ENCODE results near the gene ZMIZ2. TPM values are rescaled to one million over a fixed set of nuclear protein-coding genes. Genes with fewer than 3 reads are reported as not detected.

Gene ZMIZ2
- total and polyA plus RNA-seq, 2 of the 8 experiments (the other 6 are each of a cell fraction or from before 2014, with no cell fraction given): 24.4 to 66.4 TPM

- TF ChIP-seq KDM4A (IDR thresholded peaks at IDR 0.05; ENCODE audit: low read depth, low read length, severe bottlenecking) (no peak), FOSL1 (IDR thresholded peaks at IDR 0.05; ENCODE audit: insufficient read depth, low read depth, low read length) (no peak)
These were observed 4.9 kb upstream of the ZMIZ2 start (continued) for GRCh38 chr7:44743750-44744149.

Measured in H1 (cell line).